Peyer's patch (tissue), 4 donors: ENCODE measurements around the gene CCDC194.

Source experiments
- POLR2A ChIP-seq, 2 donors: fragments of 450-650 bp; IDR thresholded peaks; one replicate each; pipeline ENCODE4 v1.5.1; 2017; ENCODE audit warnings: antibody characterized with exemption in 2 of 2, mild to moderate bottlenecking in 2 of 2, moderate library complexity in 2 of 2
- TF ChIP-seq, protein P1 (sequence below), 6 experiments: fragments of 450-650 bp in 4 of 6; fragments of 200-600 bp in 2 of 6; sonication (generic) in 1 of 6; IDR thresholded peaks; one replicate each; pipeline ENCODE4 v1.5.1; 2017 to 2019; ENCODE audit warnings: antibody characterized with exemption in 6 of 6, mild to moderate bottlenecking in 3 of 6, moderate library complexity in 1 of 6

DNA sequence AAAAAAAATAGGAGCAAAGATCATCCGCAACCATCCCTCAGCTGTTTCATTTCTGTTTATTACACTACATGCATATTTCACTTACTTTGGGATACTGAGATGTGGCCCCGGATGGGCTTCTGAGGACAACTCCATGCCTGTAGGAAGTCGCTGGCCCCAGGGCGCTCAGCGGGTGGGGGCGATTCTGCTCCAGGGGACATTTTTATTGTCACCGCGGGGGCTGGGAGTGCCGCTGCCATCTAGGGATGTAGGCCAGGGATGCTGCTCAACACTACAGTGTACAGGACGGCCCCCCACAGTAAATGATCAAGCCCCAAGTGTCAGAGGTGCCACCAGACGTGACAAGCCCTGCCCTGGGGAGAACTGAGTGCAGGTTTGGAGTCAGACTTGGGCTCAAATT, 17.8 kb upstream of the CCDC194 start:
- TF ChIP-seq, protein P1, sequence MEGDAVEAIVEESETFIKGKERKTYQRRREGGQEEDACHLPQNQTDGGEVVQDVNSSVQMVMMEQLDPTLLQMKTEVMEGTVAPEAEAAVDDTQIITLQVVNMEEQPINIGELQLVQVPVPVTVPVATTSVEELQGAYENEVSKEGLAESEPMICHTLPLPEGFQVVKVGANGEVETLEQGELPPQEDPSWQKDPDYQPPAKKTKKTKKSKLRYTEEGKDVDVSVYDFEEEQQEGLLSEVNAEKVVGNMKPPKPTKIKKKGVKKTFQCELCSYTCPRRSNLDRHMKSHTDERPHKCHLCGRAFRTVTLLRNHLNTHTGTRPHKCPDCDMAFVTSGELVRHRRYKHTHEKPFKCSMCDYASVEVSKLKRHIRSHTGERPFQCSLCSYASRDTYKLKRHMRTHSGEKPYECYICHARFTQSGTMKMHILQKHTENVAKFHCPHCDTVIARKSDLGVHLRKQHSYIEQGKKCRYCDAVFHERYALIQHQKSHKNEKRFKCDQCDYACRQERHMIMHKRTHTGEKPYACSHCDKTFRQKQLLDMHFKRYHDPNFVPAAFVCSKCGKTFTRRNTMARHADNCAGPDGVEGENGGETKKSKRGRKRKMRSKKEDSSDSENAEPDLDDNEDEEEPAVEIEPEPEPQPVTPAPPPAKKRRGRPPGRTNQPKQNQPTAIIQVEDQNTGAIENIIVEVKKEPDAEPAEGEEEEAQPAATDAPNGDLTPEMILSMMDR (IDR thresholded peaks at IDR 0.05): no peak
- no peak for TF ChIP-seq POLR2A (IDR thresholded peaks at IDR 0.05)
